GM21576 (cell line): Measurements from ENCODE around the gene IFNG-AS1.

Source experiments
- ATAC-seq: cut with Tn5 transposase; IDR thresholded peaks from one replicate; pipeline ENCODE4 v1.9.1; 2021; ENCODE audit warnings: mild to moderate bottlenecking, moderate library complexity; ENCODE audit not compliant: unreplicated experiment

IFNG-AS1 gene

GRCh38 chr12:67993143-67993542 lies 3.9 kb downstream of the IFNG-AS1 start:
- ATAC-seq, result no peak

DNA sequence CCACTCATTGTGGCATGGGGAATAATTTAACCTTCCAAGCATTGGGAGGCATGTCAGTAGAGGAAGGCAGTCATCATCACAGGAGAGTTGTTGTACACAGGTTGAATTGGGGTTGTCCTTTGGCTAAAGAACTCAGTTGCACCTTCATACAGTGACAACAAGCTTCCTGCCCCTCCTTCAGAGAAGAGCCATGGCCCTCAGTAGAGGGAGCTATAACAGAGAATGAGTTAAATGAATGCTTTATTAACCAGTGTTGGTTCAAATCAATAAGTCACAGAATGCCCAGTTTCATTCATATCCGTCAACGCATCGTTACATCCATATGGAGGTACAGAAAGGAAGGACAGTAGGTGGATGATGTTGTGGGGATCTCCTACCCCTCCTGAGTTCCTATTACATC lies 4.8 kb downstream of the IFNG-AS1 start:
- ATAC-seq, result no peak

- no peak for ATAC-seq
Measured at GRCh38 chr12:67996347-67996746, 7.1 kb downstream of the IFNG-AS1 start.

GRCh38 chr12:67998379-67998778 lies 9.1 kb downstream of the IFNG-AS1 start:
- ATAC-seq, result no peak

GRCh38 chr12:67999244-67999643 lies 10.0 kb downstream of the IFNG-AS1 start:
- no peak for ATAC-seq

DNA sequence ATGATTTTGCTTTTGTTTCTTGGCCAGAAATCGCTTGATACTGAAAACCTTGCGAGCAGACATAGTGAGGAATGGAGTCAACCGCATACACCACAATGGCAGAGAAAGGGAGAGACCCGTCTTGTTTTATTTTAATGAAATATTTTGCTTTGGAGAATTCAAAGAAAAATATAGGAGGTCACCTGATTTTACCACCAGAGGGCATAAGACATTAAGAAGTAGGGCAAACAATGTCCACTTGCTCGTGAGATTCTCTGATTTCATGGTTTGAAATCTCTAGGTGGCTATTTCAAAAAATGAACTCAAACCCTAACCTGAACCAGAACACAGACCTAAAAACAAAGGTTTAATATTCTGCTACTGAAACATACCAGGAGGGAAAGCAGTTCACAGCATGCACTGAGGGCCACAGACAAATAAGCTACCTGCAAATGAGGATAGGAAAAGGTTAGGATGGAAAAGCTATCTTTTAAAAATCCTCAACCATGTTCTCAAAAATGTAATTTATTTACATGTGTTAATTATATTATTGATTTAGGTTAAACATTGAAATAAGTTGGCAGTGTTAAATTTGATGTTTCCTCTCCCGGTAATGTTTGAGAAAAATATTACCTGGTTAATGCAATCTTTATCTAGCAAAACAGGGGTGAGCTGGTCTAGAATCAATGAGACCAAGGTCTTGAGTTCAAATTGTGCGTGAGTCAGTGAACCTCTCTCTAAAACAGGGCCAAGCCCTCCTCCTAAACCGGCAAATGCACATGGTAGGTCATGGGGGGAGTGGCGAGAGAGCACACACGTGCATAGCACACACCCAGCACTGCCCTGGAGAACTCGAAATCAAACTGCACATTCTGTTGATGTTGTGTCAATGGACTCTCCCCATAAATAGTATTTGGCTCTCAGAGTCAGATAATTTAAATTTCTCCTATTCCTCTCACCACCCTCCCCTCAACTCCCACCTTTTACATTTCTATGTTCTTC lies 12.5 kb downstream of the IFNG-AS1 start:
- no peak for ATAC-seq

DNA sequence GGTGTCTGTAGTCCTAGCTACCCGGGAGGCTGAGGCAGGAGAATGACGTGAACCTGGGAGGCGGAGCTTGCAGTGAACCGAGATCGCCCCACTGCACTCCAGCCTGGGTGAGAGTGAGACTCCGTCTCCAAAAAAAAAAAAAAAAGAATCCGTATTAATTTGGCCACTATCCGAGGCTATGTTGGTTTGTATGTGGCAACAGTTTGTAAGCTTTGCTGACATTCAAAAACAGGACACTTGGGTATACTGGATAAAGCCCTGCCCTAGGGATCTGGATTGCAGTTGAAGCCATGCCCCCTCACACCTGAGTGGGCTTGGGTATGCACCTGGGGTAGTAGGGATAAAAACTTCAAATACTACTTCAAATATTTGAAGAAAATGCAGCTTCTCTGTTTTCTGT lies 14.5 kb downstream of the IFNG-AS1 start:
- ATAC-seq, result no peak

GRCh38 chr12:68007033-68007432 lies 17.8 kb downstream of the IFNG-AS1 start:
- no peak for ATAC-seq

- ATAC-seq, result no peak
Measured at GRCh38 chr12:68007466-68007865, 18.2 kb downstream of the IFNG-AS1 start.

DNA sequence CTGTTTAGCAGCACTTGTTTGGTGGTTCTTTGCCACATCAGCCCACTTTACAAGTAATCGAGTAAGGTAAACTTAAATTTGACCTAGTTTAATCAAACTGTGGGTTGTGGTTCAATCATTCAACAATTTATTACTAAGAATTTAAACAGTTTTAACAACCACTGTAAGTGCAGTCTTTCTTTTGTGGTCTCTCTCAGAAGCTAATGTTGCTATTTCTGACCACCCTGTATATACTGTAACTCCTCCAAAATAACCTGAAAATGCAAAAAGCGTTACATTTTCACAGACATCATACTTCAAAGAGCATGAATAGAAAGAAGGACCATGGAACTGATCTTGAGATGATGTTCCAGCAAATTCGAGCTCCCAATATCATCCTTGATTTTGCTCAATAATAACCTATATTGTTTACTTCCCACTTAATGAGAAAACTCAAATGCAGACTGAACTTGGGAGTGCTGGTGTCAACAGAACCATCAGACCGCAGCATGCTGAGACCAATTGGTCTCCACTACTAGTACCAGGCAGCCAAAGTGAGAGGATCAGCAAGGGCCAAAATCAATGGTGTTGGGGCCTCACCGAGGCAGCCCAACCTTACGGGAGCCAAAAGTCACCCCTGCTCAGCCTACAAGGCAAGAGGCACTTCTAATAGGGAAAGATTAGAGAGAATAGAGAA lies 22.1 kb downstream of the IFNG-AS1 start:
- no peak for ATAC-seq

DNA sequence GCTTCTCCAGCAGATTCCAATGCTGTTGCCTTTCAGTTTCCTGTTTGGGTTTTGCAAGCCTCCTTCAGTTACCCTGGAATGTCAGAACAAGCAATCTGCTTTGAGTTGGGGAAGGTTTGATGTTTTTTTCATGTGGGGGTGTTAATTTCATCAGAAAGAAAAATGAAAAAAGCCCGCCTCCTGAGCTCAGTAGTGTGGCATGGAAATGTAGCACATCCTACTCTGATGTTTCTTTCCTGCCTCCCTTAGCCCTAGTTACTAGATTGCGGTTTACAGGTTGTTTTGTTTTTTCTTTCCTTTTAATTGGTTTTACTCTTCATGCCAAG lies 22.6 kb downstream of the IFNG-AS1 start:
- no peak for ATAC-seq

DNA sequence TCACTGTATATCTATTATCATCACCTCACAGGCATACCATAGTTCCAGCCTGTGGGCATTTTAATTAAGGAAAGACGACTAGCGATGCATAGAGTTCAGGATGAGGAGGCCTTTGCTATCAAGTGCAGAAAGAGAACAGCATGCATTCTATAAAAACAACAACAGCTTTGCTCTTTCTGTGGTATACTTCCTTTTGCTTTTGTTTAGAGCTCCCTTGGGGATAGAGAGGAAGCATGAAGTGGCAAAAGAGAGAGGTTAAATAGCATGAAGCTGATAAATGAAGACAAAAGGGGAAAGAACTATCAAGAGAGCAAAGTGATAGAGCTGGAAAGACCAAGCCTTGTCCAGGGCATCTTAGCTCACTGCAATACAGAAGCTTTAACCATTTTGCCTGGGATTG lies 23.5 kb downstream of the IFNG-AS1 start:
- peak; percentile 87 for ATAC-seq

- no peak for ATAC-seq
Measured at GRCh38 chr12:68013181-68013580, 23.9 kb downstream of the IFNG-AS1 start.

GRCh38 chr12:68016136-68016535 lies 26.9 kb downstream of the IFNG-AS1 start:
- ATAC-seq, result no peak

- ATAC-seq, result no peak
Measured at GRCh38 chr12:68018315-68018714, 29.1 kb downstream of the IFNG-AS1 start.

DNA sequence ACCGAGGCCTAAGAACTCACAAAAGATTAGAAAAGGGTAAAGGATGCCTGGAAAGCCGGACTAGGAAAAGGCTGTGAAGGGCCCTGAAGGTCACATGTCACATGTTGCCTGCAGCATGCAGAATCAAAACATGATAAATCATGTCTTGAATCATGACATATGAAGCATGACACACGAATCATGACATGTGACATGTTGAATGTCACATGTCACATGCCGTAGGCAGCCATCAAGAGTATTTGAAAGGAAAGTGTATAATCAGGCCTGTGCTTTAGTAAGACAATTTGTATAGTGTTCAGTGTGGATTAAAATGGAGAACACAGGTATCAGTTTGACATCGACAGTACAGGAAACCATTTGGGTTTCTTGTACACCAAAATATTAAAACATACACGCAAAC lies 30.8 kb downstream of the IFNG-AS1 start:
- no peak for ATAC-seq

DNA sequence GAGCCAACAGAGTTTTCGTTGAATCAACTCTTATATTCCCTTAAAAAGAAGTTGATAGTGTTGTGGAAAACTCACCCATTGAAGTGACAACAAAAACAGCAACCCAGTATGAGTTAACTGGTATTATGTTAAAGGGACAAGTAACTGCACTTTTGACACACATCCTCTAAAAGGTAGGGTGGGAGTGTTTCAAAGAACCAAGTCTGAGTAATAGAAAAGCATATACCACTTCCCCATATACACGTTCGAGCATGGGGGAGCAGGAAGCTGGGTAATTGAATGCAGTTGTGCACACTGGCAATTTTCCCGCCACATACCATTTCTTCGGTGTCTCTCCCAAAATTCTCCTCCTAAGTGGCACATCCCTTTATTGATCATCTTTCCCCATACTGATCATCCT lies 31.5 kb downstream of the IFNG-AS1 start:
- ATAC-seq, result no peak

GRCh38 chr12:68028647-68029046 lies 39.4 kb downstream of the IFNG-AS1 start:
- ATAC-seq, result no peak

GRCh38 chr12:68030248-68030647 lies 41.0 kb downstream of the IFNG-AS1 start:
- no peak for ATAC-seq

DNA sequence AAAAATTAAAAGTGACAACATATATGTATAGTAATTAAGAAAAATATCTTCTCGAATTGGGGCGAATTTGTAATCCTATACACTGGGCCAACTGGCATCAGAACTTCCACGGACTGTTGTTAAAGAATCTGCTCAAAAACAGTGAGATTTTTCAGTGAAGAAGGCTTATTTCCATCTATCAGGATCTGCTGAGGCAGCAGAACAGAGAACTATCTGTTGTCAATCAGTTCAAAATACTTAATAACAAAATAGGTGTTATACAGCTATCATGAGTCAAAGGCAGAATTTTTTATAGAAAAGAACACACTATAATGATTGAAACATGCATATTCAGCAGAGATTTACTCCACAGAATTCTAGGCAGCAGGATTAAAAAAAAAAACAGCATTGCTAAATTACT lies 41.9 kb downstream of the IFNG-AS1 start:
- ATAC-seq, result no peak

DNA sequence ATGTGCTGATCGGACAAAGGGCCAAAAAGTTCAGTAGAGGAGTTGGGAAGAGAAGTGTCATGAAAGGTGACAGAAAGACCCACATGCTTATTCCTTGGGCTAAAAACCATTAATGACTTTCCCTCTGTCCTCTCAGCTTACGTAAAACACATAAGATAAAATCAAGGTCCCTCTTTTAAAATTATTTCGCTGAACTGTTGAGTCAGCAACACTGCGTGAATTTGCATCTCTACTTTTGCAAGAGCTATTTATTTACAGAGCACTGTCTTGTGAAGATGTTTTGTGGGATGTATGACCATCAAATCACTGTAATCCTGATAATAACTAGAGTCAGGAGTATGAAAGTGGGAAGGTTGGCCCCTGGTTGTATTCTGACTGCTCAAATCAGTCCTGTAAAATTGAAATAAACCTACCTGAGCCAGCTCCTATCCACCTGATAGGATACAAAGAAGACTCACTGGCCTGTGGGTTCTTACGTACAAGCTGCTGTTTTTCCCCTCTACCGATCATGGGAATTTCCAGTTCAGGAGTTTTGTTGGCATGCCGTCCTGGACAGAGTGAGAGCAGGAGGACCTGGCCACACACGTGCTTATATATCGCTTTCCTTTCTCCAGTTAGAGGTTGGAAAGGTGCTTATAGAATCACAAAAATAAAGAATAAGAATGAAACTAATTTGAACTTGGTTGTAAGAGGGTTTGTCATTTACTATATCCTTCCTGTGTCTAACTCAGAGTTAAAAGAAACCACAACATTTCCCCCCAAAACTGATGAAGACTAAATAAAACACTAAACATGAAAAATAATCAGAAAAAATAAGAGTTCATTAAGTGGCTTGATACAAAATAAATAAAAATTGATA lies 42.9 kb downstream of the IFNG-AS1 start:
- no peak for ATAC-seq
